ENCODE measurements around the gene PDRG1.
"Not testable (repeated sequence)": the region's sequence is repeated elsewhere in the genome, so short reads cannot be mapped to it uniquely, and the experiment has no call there.

The PDRG1 gene

DNA sequence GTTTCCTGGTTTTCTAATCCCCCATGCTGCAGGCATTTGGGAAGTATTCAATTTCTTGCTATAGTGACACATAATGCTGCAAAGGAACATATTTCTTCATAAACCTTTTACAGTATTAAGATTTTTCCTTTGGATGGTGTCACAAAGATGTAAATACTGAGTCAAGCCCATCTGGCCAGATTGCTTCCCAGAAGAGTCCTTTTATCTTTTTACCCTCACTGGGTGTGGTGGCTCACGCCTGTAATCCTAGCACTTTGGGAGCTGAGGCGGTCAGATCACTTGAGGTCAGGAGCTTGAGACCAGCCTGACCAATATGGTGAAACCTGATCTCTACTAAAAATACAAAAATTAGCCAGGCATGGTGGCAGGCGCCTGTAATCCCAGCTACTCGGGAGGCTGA, 22.2 kb downstream of the PDRG1 start:
- DNase-seq (ENCODE audit: low read depth in 1 of 2, low spot score in 1 of 2) = not testable (repeated sequence)

DNA sequence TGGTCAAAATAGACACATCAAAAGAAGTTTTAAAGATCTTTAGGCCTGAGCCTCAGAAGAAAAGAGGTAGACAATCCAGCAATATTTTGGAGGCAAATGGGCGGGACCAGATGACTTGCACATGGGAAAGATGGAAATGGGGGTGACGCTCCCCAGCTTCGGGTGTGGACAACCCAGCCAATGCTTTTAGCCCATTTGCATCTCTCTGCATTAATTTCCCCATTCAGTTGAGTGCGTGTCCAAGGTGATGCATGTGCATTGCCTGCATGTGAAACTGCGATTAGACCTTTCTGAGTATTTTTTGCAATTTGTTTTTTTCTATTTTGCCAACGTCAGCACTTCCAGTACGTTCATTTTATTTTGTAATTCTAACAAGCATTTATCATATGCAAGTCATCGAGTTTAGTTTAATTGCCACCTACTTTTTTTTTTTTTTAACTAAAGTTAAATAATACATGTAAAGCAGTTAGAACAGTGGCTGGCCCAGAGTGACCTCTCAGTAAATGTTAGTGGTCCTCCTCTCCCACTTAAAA, 24.2 kb downstream of the PDRG1 start:
- DNase-seq (ENCODE audit: low read depth in 1 of 2, low spot score in 1 of 2) = no peak

DNA sequence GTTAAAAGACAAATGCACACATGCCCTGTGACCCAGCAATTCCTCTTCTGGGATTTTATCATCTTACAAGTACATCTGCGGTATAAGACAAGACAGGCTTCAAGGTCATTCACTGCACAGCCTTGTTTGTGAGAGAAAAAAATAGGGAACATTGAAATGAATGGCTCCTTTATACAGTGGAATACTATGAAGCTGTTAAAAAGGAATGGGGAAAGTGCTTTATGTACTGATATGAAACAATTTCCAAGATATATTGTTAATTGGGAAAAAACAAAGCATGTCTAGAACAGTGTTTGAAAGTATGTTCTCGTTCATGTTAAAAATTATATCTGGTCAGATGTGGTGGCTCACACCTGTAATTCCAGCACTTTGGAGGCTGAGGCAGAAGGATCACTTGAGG, 25.4 kb downstream of the PDRG1 start:
- no peak for DNase-seq (ENCODE audit: low read depth in 1 of 2, low spot score in 1 of 2)

DNA sequence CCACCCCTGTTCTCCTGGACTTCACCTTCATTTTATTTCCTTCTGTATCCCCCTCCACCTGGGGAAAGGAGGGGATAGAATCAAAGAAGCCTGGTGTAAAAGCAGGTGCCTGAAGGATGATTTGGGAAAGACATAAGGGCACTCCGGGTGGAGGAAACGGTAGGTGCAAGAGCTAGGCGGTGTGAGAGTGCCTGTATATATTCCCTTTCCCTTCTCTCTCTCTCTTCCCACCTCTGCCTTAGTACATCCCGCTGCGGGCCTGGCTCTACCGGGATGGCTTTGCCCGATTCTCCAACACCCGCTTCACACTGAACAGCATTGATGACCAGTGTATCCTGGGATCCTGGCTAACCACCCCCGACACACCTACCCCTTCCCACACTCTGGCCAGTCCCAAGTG, 26.2 kb downstream of the PDRG1 start:
- DNase-seq (ENCODE audit: low read depth in 1 of 2, low spot score in 1 of 2) = no peak

DNA sequence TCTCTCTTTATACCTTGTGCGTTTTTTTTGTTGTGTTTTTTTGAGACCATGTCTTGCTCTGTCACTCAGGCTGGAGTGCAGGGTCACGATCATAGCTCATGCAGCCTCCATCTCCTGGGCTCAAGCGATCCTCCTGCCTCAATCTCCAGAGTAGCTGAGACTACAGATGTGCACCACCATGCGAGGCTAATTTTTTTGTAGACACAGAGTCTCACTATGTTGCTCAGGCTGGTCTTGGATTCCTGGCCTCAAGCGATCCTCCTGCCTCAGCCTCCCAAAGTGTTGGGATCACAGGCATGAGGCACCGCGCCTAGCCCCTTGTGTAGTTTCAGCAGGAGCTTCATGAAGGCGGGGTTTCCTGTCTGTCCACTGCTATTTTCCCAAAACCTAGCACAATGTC, 27.3 kb downstream of the PDRG1 start:
- DNase-seq (ENCODE audit: low read depth in 1 of 2, low spot score in 1 of 2) = no peak

DNA sequence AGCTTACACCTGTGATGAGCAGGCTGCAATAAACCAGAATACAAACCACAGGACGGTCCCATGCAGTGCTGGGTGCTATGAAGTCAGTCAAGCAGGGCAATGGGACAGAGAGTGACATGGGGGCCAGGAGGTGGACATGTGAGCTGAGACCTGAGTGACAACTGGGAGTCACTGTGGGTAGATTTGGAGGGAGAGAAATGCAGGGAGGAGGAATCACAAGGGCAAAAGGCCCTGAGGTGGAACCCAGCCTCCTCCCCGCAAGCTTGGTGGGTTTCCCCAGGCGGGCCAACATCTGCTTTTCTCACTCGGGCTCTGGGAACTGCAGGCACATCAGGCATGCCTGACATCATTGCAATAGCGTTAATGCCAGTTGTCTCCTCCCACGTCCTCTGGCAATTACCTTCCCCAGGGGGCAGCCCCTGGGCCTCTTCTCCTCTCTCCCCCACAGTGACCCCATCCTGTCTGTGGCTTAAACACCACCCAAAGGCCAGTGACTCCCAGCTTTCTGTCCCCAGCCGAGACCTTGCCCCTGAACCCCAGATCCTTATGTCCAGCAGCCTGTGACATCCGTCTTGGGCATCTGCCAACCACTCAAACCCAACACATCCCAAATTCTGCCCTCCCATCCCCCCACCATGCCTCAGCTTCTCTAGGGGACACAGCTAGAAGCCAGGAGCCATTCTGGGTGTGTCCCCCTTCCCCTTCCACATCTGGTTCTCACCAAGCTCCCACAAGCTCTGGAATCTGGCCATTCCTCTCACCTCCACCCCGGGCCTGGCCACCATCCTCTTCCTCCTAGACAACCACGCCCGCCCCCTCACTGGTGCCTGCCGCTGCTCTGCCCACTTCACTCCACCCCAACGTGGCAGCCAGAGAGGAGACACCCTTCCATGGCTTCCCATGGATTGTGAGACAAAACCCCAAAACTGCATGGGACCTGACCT, 28.2 kb downstream of the PDRG1 start:
- DNase-seq (ENCODE audit: low read depth in 1 of 2, low spot score in 1 of 2) = no peak

DNA sequence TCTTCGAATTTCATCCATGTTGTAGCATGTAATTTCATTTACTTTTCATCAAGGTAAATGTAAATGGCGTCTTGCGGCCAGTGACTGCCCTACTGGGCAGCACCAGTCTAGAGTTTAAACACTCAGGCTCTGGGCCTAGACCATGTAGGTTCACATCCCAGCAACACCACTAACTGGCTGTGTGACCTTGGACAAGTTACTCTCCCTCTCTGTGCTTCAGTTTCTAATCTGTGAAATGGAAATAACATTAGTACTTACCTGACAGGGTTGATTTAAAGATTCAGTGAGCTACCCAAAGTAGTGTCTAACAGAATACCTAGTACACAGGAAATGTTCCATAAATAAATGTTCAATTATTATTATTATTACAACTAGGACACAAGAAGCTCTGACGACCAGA, 29.3 kb downstream of the PDRG1 start:
- DNase-seq (ENCODE audit: low read depth in 1 of 2, low spot score in 1 of 2) = no peak

DNA sequence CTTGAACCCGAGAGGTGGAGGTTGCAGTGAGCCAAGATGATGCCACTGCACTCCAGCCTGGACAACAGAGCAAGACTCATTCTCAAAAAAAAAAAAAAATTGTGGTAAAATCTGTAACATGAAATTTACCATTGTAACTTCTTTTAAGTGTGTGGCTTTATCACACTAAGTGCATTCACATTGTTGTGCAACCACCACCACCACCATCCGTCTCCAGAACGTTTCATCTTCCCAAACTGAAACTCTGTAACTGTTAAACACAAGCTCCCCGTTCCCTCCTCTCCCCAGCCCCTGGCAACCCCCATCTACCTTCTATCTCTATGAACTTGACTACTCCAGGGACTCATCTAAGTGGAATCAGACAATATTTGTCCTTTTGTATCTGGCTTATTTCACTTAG, 29.7 kb downstream of the PDRG1 start:
- no peak for DNase-seq (ENCODE audit: low read depth in 1 of 2, low spot score in 1 of 2)

DNA sequence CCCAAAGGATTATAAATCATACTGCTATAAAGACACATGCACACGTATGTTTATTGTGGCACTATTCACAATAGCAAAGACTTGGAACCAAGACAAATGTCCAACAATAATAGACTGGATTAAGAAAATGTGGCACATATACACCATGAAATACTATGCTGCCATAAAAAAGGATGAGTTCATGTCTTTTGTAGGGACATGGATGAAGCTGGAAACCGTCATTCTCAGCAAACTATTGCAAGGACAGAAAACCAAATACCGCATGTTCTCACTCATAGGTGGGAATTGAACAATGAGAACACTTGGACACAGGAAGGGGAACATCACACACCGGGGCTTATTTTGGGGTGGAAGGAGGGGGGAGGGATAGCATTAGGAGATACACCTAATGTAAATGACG, 30.4 kb downstream of the PDRG1 start:
- not testable (repeated sequence) for DNase-seq (ENCODE audit: low read depth in 1 of 2, low spot score in 1 of 2)

DNA sequence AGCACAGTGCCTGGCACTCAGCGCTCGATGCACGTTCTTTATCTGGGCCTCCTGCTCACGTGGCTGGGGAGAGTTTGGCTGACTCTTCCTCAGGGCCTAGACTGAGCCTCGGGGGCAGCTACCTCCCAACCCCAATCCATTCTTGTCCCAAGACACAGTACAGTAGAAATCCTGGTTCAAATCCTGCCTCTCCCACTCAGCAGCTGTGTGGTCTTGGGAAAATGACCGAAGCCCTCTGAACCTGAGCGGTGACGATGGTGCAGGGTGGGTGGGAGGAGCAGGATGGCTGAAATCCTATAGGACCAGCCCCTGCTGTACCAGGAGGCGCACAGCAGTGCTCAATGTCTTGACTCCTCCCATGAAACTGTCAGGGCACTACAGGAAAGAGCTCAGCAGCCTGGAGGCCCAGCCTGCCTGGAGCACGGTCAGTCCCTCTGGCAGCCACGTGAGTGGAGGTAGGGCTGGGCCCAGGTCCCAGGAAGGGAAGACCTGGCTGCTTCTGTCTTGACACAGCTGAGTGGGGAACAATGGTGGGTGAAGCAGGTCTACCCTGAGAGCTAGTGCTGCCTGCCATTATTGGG, 31.5 kb downstream of the PDRG1 start:
- DNase-seq (ENCODE audit: low read depth in 1 of 2, low spot score in 1 of 2) = no peak

DNA sequence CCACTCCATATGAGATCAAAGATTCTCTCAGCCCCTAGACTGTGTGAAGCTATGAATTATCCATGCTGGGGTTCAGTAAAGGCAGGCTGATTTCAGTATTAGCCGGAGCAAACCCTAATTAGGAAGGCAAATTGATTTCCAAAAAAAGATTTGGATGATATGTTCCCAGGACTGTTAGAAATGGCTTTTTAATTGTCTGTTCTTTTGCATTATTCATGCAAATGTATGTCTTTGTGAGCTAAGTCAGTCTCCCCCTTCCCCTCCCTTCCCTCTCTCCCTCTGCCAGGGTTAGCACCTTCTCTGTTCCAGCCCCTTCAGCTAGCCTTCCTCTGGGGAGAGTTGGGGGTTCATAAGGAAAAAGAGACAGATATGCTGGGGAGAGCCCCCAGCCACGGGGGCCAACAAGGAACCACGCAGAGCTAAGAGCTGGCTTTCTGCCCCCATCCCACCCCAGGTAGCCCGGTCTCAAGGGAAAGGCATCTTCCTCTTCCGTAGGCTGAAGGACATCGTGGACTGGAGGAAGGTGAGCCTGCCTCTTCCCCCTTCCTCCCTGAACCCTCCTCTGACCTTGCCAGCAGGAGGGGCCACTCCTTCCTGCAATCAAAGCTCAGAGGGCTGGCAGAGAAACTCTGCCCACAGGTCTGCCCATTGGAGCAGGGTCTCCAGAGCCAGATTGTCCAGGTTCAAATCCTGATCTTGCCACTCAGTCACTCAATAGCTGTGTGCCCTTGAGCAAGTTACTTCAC, 32.3 kb downstream of the PDRG1 start:
- no peak for DNase-seq (ENCODE audit: low read depth in 1 of 2, low spot score in 1 of 2)

DNA sequence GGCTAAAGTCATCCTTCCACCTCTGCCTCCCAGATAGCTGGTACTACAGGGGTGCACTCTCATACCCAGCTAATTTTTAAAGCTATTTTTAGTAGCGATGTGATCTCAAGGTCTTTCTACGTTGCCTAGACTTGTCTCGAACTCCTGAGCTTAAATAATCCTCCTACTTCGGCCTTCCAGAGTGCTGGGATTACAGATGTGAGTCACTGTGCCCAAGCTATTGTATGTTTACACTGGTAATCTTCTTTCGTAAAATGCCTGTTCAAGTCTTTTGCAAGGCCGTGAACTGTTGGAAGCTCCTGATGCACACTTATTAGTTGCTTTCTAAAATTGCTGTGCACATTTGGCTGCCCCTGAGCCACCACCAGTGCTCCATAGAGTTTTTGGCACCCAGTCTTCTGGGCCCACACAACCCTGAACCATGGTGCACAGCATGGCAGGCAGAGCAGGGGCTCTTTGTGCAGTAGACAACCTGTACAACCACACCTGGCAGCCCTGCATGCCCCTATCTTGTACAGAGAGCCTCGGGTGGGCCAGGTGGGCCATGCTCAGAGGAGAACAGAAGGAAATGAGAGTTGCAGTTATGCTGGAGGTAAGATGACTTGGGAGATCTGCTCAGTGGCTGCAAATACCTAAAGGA, 33.3 kb downstream of the PDRG1 start:
- DNase-seq (ENCODE audit: low read depth in 1 of 2, low spot score in 1 of 2) = no peak

DNA sequence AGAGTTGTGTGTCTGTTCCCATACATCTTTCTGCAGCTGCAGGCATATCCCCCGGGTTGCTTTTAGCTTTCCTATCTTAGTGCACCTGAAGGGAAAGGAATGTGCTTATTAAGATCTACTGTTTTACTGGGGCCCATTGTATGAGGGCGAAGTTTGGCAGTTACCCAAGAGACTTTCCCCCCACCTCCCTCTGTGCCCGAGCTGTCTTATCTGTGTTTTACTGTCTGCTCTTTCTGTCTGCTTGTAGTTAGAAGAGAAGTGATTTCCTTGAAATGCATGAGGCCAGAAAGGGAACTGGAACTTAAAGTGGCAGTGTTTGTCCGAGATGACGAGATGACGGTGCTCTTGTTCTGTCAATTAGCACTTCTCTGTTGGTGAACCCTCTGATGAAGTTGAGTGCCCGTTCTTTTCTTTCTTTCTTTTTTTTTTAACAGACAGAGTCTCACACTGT, 33.9 kb downstream of the PDRG1 start:
- not testable (repeated sequence) for DNase-seq (ENCODE audit: low read depth in 1 of 2, low spot score in 1 of 2)

DNA sequence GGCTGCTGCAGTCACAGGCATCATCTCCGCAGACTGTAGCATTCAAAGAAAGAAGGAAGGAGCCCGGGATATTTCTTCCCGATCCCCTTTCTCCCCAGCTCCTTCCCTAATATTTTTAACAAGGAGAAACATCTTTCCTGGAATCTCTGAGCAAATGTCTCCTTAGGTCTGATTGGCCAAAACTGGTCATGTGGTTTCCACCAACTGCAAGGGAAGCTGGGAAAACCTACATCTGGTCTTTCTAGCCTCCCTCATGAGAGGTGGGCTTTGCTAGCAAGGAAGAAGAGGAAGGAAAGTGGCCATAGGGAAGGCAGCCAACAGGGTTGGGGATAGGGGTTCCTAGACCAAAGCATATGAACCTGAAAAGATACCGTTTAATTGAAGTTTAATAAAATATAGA, 35.1 kb downstream of the PDRG1 start:
- no peak for DNase-seq (ENCODE audit: low read depth in 1 of 2, low spot score in 1 of 2)

DNA sequence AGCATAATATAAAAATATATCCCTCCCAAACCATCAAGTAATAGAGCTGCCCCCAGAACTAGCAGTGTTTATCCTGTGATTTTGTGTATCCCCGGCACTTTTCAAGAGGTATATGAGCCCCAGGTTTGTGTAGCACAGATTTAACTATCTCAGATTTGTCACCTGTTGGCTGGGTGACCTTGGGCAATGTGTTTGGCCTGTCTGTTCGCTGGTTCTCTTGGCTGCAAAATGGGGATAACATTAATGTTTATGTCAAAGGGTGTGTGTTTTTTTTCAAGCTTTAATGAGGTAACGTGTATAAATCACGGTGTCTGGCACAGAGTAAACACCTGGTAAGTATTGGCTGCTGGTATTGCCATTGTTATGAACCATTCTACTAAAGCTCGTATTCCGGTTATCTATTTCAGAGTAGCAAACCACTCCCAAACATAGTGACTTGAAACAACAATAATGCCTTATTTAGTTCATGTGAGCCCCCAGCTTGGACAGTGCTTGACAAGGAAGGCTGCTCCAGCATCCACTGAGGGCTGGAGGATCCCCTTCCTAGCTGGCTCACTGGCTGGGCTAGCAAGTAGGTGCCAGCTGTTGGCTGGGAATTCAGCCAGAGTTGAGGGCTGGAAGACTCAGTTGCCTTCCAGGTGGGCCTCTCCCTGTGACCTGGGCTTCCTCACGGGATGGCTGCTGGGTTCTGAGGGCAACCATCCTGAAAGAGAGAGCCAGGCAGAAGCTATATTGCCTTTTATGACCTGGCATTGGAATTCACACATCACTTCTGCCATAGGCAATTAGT, 36.2 kb downstream of the PDRG1 start:
- DNase-seq (ENCODE audit: low read depth in 1 of 2, low spot score in 1 of 2) = no peak

DNA sequence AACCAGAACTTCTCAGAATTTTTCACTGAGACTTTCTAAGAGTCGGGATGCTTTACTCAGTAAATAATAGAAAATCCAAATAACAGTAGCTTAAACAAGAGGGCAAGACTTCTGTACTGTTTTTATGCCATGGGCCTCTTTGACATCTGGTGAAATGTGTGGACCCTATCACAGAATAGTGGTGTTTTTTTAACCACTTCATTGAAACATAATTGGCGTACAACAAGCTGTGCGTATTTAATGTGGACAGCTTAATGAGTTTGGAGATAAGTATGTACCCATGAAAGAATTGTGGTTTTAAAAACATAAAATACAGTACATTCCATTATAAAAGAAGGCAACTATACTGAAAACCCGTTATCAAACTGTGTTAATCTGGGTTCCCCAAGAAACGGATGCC, 37.7 kb downstream of the PDRG1 start:
- DNase-seq (ENCODE audit: low read depth in 1 of 2, low spot score in 1 of 2) = no peak

DNA sequence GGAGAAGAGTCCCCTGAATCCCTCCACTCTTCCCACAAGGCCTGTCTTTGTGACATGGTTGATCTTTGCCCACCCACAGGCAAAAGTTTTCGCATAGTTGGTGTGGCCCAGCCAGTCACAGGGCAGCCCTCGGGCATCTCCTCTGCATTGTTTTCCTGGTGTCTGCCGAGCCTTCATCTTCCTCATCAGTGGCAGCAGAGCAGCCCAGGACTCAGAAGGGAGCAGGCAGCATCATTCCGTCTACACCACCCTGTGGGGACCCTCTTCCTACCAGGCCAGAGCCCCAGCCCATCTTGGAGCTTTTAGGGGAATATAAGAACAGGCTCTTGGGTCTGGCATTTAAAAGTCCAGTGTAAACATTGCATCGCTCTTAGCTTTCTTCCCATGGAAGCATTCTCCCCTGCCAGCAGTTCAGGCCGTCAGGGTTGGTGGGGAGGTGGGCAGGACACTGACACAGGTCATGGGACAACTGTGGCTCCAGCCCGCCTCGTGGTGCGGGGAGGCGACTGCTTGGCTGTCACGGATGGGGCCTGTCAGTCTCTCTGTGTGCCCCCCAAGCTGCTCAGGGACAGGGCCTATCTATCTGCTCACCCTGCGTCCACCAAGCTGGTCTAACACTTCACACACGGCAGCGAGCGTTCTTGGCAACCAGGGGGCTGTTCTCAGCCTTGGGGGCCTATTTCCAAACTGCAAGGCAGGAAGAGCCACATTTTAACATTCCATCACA, 38.3 kb downstream of the PDRG1 start:
- no peak for DNase-seq (ENCODE audit: low read depth in 1 of 2, low spot score in 1 of 2)

DNA sequence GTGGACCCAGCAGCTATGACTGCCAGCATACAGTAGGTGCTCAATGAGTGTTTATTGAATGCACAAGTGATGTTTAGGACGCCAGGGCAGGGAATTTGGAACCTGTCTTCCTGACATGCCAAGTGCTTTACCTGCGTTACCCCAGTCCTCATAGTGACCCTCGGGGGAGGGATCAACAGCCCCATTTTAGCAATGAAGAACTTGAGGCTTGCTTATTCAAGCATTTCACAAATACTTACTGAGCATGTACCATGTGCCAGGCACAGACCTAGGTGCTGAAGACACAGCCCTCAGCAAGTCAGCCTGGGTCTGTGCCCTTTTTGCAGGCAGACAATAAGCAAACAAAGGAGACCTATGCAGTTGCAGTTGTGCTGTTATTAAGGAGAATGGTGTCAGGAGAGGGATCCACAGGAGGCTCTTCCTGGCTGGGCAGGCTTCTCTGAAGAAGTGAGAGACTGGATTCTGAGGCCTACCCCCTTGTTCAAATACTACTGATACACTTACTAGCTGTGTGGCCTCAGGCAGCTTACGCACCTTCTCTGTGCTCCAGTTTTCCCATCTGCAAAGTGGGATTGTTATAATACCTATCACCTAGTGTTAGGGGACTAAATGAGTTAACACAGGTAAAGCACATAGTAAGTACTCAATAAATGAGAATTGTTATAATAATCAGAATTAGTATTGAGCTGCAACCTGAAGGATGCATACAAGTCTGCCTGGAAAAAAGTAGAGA, 41.6 kb downstream of the PDRG1 start:
- no peak for DNase-seq (ENCODE audit: low read depth in 1 of 2, low spot score in 1 of 2)

Data from activated T-helper 1 cell treated with anti-CD3 and anti-CD28 coated beads, Interleukin-2, amount 50 U/mL, for 16 hours (primary cell).